Mesenchymal stem cell (in vitro differentiated cells and primary cell): Measurements from ENCODE around the gene CLDN19.

ENCODE experiments used
- DNase-seq: peaks from one replicate; pipeline ENCODE4 v3.0.0-alpha.2; 2013
- H2AFZ ChIP-seq: one replicate; pipeline ENCODE4 v1.6.1; 2013; ENCODE audit warnings: low read depth, mild to moderate bottlenecking, control low read depth, inconsistent platforms, low read length, moderate library complexity
- H2AK5ac ChIP-seq: 2 replicates; pipeline ENCODE4 v1.6.1; 2013; ENCODE audit warnings: low read length, moderate library complexity, mild to moderate bottlenecking, inconsistent platforms; ENCODE audit not compliant: severe bottlenecking
- H2BK120ac ChIP-seq: one replicate; pipeline ENCODE4 v1.6.1; 2013; ENCODE audit warnings: low read depth, mild to moderate bottlenecking, inconsistent platforms, low read length, moderate library complexity
- H2BK12ac ChIP-seq, 2 experiments: one replicate each; pipeline ENCODE4 v1.6.1; 2013; ENCODE audit warnings: inconsistent platforms in 2 of 2, low read length in 2 of 2, mild to moderate bottlenecking in 2 of 2, moderate library complexity in 2 of 2, control low read depth in 1 of 2
- H2BK15ac ChIP-seq: one replicate; pipeline ENCODE4 v1.6.1; 2013; ENCODE audit warnings: mild to moderate bottlenecking, low read depth, inconsistent platforms; ENCODE audit not compliant: poor library complexity, severe bottlenecking
- H2BK5ac ChIP-seq: 2 replicates; pipeline ENCODE4 v1.6.1; 2013; ENCODE audit warnings: low read depth, mild to moderate bottlenecking, low read length, control low read depth, inconsistent platforms; ENCODE audit not compliant: poor library complexity, severe bottlenecking
- H3K14ac ChIP-seq, 2 experiments: one replicate each; pipeline ENCODE4 v1.6.1; 2013; ENCODE audit warnings: inconsistent platforms in 2 of 2, low read length in 2 of 2, control low read depth in 1 of 2, mild to moderate bottlenecking in 1 of 2, moderate library complexity in 1 of 2
- H3K18ac ChIP-seq, 2 experiments: one replicate each; pipeline ENCODE4 v1.6.1; 2013; ENCODE audit warnings: inconsistent platforms in 2 of 2, low read length in 2 of 2, control low read depth in 1 of 2, low read depth in 1 of 2, mild to moderate bottlenecking in 1 of 2
- H3K23ac ChIP-seq, 2 experiments: one replicate each; pipeline ENCODE4 v1.6.1; 2013; ENCODE audit warnings: inconsistent platforms in 2 of 2, low read length in 2 of 2, mild to moderate bottlenecking in 2 of 2, moderate library complexity in 2 of 2, control low read depth in 1 of 2
- H3K27ac ChIP-seq: 2 replicates; pipeline ENCODE4 v1.5.1; 2013; ENCODE audit warnings: mild to moderate bottlenecking, moderate library complexity, low read length, control low read depth, inconsistent platforms; ENCODE audit not compliant: poor library complexity, severe bottlenecking
- H3K27me3 ChIP-seq, 2 experiments: 2 replicates each; pipeline versions ENCODE4 v1.6.1 to v1.7.0; 2013; ENCODE audit warnings: low read length in 2 of 2, mild to moderate bottlenecking in 2 of 2, moderate library complexity in 2 of 2, control low read depth in 1 of 2, inconsistent platforms in 1 of 2; ENCODE audit not compliant: control insufficient read depth in 1 of 2, insufficient read depth in 1 of 2
- H3K36me3 ChIP-seq, 2 experiments: 2 replicates each; pipeline versions ENCODE4 v1.6.1 to v1.7.0; 2013; ENCODE audit warnings: low read length in 2 of 2, control low read depth in 1 of 2, inconsistent platforms in 1 of 2, low read depth in 1 of 2, mild to moderate bottlenecking in 1 of 2; ENCODE audit not compliant: insufficient read depth in 2 of 2, control insufficient read depth in 1 of 2
- H3K4ac ChIP-seq, 2 experiments: one replicate each; pipeline ENCODE4 v1.6.1; 2013; ENCODE audit warnings: inconsistent platforms in 2 of 2, low read length in 2 of 2, mild to moderate bottlenecking in 2 of 2, moderate library complexity in 2 of 2, control low read depth in 1 of 2, low read depth in 1 of 2
- H3K4me1 ChIP-seq: 2 replicates; pipeline ENCODE4 v1.6.1; 2013; ENCODE audit warnings: low read depth, low read length, control low read depth; ENCODE audit not compliant: control insufficient read depth, insufficient read depth
- H3K4me2 ChIP-seq: 2 replicates; pipeline ENCODE4 v1.6.1; 2013; ENCODE audit warnings: low read length, mild to moderate bottlenecking, inconsistent platforms; ENCODE audit not compliant: poor library complexity, severe bottlenecking
- H3K4me3 ChIP-seq, 2 experiments: 2 replicates each; pipeline versions ENCODE4 v1.5.1 to v1.7.0; 2013; ENCODE audit warnings: low read length in 2 of 2, mild to moderate bottlenecking in 2 of 2, control low read depth in 1 of 2, low read depth in 1 of 2; ENCODE audit not compliant: insufficient read depth in 1 of 2
- H3K79me1 ChIP-seq: replicated peaks from 2 replicates; pipeline ENCODE4 v1.6.1; 2013; ENCODE audit warnings: mild to moderate bottlenecking, control low read depth, low read length, inconsistent platforms; ENCODE audit not compliant: poor library complexity, severe bottlenecking
- H3K9ac ChIP-seq: 2 replicates; pipeline ENCODE4 v1.7.0; 2013; ENCODE audit warnings: mild to moderate bottlenecking, low read length, moderate library complexity
- H3K9me3 ChIP-seq: 2 replicates; pipeline ENCODE4 v1.7.0; 2013; ENCODE audit warnings: mild to moderate bottlenecking, low read length; ENCODE audit not compliant: control insufficient read depth
- H4K8ac ChIP-seq: one replicate; pipeline ENCODE4 v1.6.1; 2013; ENCODE audit warnings: inconsistent platforms, mild to moderate bottlenecking, low read length, moderate library complexity
- H4K91ac ChIP-seq: one replicate; pipeline ENCODE4 v1.6.1; 2013; ENCODE audit warnings: mild to moderate bottlenecking, low read length, inconsistent platforms
- WGBS: methylation state at CpG from one replicate; pipeline ENCODE4 v1.1.7; 2013; ENCODE audit warnings: mixed read lengths; 5-methylcytosine and 5-hydroxymethylcytosine counted together

The CLDN19 gene

DNA sequence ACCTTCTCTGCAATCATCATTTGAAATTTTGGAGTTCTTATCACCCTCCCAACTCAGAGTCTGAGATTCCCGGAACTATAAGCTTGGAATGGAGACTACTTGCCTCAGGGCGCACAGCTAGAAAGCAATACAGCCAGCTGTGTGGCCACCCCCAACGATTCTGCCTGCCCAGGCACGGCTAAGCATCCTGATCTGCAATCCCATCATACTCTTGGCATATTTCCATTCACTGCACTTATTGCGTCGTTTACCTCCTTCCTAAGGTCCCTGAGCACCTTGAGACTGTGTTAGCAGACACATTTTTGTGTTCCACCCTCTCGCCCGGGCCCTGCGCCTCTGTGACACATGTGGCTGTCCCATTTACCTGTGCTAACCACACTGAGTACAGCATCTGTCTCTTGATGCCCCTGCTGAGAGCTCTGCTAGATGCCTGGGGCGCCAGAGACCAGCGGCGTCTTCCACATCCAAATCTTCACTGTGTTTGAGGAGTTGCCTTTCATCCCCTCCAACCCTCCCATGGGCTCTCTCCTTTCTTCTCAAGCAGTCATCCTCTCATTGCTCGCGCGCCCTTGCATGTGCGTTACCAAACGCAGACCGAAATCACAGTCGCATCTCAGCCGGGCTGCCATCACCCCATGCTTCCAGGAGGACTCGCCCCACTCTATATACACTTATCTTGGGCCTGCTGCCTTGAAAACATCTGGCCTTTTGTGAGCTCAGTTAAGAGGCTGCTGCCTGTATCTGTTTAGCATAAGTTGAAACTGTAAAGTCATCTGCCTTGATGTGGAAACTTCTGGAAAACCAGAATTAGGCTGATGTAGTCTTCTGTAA is 3.5 kb upstream of the CLDN19 start:
- no peak overlapping the region for H3K4me2 ChIP-seq
- WGBS = 90% methylated on average over 20 of the region's 21 CpGs
- no peak overlapping the region for H2BK120ac ChIP-seq
- H3K27me3 ChIP-seq = no peaks in the 10 kb centered on the region
- no peaks in the 10 kb centered on the region for H3K79me1 ChIP-seq
- H3K4me3 ChIP-seq = no peak overlapping the region
- no peak overlapping the region for H2AFZ ChIP-seq
- no peak overlapping the region for H3K9ac ChIP-seq
- no peak overlapping the region for H3K18ac ChIP-seq
- no peak overlapping the region for H2BK5ac ChIP-seq
- no peak overlapping the region for H3K4ac ChIP-seq
- H4K91ac ChIP-seq = no peak overlapping the region
- no peak overlapping the region for H3K27ac ChIP-seq
- no peaks in the 10 kb centered on the region for H3K9me3 ChIP-seq
- H3K36me3 ChIP-seq = peaks cover 34% of the 10 kb centered on the region in 2 experiments
- H2BK12ac ChIP-seq = no peak overlapping the region
- H3K14ac ChIP-seq = no peak overlapping the region
- H3K23ac ChIP-seq = no peak overlapping the region
- H2BK15ac ChIP-seq = no peak overlapping the region
- no peak for DNase-seq
- no peaks in the 10 kb centered on the region for H3K4me1 ChIP-seq
- no peak overlapping the region for H2AK5ac ChIP-seq
- no peak overlapping the region for H4K8ac ChIP-seq

GRCh38 chr1:42742617-42743316 is 2.7 kb upstream of the CLDN19 start:
- Histone ChIP-seq H3K27ac (no peak overlapping the region), H3K4me3 (no peak overlapping the region), H3K4ac (no peak overlapping the region), H2AK5ac (no peak overlapping the region), H2BK15ac (no peak overlapping the region), H2BK5ac (no peak overlapping the region), H3K4me2 (no peak overlapping the region), H4K91ac (no peak overlapping the region), H3K36me3 (peaks cover 26% of the 10 kb centered on the region in 2 experiments), H3K9me3 (no peaks in the 10 kb centered on the region), H3K9ac (no peak overlapping the region), H2BK12ac (no peak overlapping the region), H2AFZ (no peak overlapping the region), H3K79me1 (no peaks in the 10 kb centered on the region), H3K18ac (no peak overlapping the region), H3K27me3 (no peaks in the 10 kb centered on the region), H3K14ac (no peak overlapping the region), H3K23ac (no peak overlapping the region), H3K4me1 (no peaks in the 10 kb centered on the region), H2BK120ac (no peak overlapping the region), H4K8ac (no peak overlapping the region)
- 91% methylated on average over 9 of the region's 9 CpGs for WGBS
- no peak for DNase-seq

DNA sequence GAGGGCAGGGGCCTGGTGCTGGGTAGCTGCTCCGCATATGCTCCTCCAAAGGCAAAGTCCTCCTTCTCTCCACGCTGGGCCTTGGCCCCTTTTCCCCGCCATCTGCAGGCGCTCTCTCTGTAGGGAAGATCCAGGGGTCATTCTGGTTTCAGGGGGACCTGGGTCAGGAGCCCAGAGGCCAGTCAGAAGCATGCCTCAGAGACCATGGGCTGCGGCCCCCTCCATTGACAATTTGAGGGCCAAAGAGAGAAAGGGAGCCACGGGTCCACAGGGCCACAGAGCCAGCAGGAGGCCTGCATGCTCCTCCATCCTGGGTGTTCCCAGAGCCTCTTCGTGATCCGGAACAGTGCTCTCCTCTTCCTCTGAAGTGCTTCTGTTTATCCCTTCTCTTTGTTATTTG is 2.1 kb upstream of the CLDN19 start:
- Histone ChIP-seq H2BK12ac (no peak overlapping the region), H2BK15ac (no peak overlapping the region), H3K4me2 (no peak overlapping the region), H4K8ac (no peak overlapping the region), H3K79me1 (no peaks in the 10 kb centered on the region), H3K14ac (no peak overlapping the region), H3K4ac (no peak overlapping the region), H3K4me3 (no peak overlapping the region), H3K9ac (no peak overlapping the region), H2BK120ac (no peak overlapping the region), H3K18ac (no peak overlapping the region), H3K27me3 (no peaks in the 10 kb centered on the region), H3K36me3 (peaks cover 20% of the 10 kb centered on the region in 2 experiments), H3K27ac (no peak overlapping the region), H3K9me3 (no peaks in the 10 kb centered on the region), H2AK5ac (no peak overlapping the region), H2AFZ (no peak overlapping the region), H4K91ac (no peak overlapping the region), H3K23ac (no peak overlapping the region), H3K4me1 (no peaks in the 10 kb centered on the region), H2BK5ac (no peak overlapping the region)
- no peak for DNase-seq
- WGBS = 94% methylated on average over 8 of the region's 8 CpGs

GRCh38 chr1:42741706-42742105 is 1.7 kb upstream of the CLDN19 start:
- WGBS = 91% methylated on average over 4 of the region's 4 CpGs
- Histone ChIP-seq H3K9me3 (no peaks in the 10 kb centered on the region), H3K9ac (no peak overlapping the region), H2BK15ac (no peak overlapping the region), H3K27me3 (no peaks in the 10 kb centered on the region), H3K23ac (no peak overlapping the region), H4K8ac (no peak overlapping the region), H3K18ac (no peak overlapping the region), H2AK5ac (no peak overlapping the region), H3K4ac (no peak overlapping the region), H3K4me1 (no peaks in the 10 kb centered on the region), H2BK120ac (no peak overlapping the region), H3K4me2 (no peak overlapping the region), H2BK5ac (no peak overlapping the region), H4K91ac (no peak overlapping the region), H3K36me3 (peaks cover 16% of the 10 kb centered on the region in 2 experiments), H3K4me3 (no peak overlapping the region), H3K79me1 (no peaks in the 10 kb centered on the region), H2AFZ (no peak overlapping the region), H3K14ac (no peak overlapping the region), H3K27ac (no peak overlapping the region), H2BK12ac (no peak overlapping the region)
- DNase-seq = no peak
